HFF-Myc (cell line): ENCODE data around the gene OR6B1.
"Not testable (repeated sequence)": the region's sequence is repeated elsewhere in the genome, so short reads cannot be mapped to it uniquely, and the experiment has no call there.

ENCODE experiments used
- DNase-seq: peaks from one replicate; pipeline ENCODE4 v3.0.0-alpha.2; 2011; ENCODE audit warnings: low read depth; ENCODE audit errors: extremely low read depth
- H3K4me3 ChIP-seq: replicated peaks from 2 replicates; pipeline ENCODE4 v1.5.1; 2011; ENCODE audit warnings: low read depth, mild to moderate bottlenecking, control low read depth, low read length
- TF ChIP-seq, protein P1 (sequence below): IDR thresholded peaks from 2 replicates; pipeline ENCODE4 v1.5.1; 2012; ENCODE audit warnings: mild to moderate bottlenecking, low read depth, low read length, control low read depth; ENCODE audit errors: missing control alignments

Gene OR6B1

DNA sequence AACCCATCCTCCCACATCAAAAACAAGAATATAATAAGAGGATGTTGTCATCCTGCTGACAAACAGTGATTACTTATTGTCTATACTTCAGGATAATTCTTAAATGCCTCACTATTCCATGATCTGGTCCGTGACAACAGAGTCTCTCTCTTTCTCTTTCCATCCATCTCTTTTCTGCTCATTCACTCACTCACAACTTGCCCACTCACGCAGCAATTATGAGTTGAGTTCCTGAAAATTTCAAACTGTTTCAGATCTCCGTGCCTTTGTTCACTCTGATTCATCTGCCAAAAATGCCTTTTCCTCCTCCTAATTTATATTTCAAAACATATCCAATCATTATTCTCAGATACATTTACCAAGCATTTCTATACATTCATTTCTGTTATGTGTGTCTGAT lies 1.4 kb downstream of the OR6B1 start:
- no peak overlapping the region for H3K4me3 ChIP-seq
- DNase-seq = no peak
- TF ChIP-seq, protein P1, sequence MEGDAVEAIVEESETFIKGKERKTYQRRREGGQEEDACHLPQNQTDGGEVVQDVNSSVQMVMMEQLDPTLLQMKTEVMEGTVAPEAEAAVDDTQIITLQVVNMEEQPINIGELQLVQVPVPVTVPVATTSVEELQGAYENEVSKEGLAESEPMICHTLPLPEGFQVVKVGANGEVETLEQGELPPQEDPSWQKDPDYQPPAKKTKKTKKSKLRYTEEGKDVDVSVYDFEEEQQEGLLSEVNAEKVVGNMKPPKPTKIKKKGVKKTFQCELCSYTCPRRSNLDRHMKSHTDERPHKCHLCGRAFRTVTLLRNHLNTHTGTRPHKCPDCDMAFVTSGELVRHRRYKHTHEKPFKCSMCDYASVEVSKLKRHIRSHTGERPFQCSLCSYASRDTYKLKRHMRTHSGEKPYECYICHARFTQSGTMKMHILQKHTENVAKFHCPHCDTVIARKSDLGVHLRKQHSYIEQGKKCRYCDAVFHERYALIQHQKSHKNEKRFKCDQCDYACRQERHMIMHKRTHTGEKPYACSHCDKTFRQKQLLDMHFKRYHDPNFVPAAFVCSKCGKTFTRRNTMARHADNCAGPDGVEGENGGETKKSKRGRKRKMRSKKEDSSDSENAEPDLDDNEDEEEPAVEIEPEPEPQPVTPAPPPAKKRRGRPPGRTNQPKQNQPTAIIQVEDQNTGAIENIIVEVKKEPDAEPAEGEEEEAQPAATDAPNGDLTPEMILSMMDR = no peak

DNA sequence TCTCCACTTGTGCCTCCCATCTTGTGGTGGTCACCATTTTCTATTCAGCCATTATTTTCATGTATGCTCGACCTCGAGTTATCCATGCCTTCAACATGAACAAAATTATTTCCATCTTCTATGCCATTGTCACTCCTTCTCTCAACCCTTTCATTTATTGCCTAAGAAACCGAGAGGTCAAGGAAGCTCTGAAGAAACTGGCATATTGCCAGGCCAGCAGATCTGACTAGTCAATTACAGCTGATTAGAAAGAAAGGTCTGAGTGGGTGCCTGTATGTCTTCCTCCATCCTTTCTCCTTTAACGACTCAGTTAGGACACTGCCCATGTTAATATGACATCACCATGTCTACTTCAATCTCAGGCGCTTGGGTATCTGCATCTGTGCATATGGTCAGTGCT lies 4.6 kb downstream of the OR6B1 start:
- TF ChIP-seq, protein P1 = no peak
- DNase-seq = no peak

GRCh38 chr7:144006029-144006691 lies 6.0 kb downstream of the OR6B1 start:
- TF ChIP-seq, protein P1 = no peak
- no peak overlapping the region for H3K4me3 ChIP-seq
- DNase-seq = no peak

More for the DNA sequence above, 4.6 kb downstream of the OR6B1 start:
- H3K4me3 ChIP-seq = no peak overlapping the region

- TF ChIP-seq, protein P1 = no peak
- no peak for DNase-seq
- H3K4me3 ChIP-seq = no peak overlapping the region
Observed at GRCh38 chr7:144006692-144007042, 6.5 kb downstream of the OR6B1 start.

GRCh38 chr7:144009361-144009760 lies 9.2 kb downstream of the OR6B1 start:
- H3K4me3 ChIP-seq = no peak overlapping the region
- DNase-seq = no peak
- TF ChIP-seq, protein P1 = no peak

DNA sequence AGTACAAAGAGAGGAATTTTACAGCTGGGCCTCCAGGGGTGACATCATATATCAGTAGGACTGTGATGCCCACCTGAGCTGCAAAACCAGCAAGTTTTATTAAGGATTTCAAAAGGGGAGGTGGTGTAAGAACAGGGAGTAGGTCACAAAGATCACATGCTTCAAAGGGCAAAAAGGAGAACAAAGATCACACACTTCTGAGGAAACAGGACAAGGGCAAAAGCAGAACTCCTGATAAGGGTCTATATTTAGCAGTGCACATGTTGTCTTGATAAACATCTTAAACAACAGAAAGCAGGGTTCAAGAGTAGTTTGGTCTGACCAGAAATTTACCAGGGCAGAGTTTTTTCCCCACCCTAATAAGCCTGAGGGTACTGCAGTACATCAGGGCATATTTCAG lies 9.9 kb downstream of the OR6B1 start:
- DNase-seq, H3K4me3 ChIP-seq: not testable (repeated sequence)

GRCh38 chr7:144010821-144011220 lies 10.7 kb downstream of the OR6B1 start:
- DNase-seq, H3K4me3 ChIP-seq: not testable (repeated sequence)

- no peak overlapping the region for H3K4me3 ChIP-seq
- TF ChIP-seq, protein P1 = peak; percentile 21
- DNase-seq = no peak
Observed at GRCh38 chr7:144011458-144012230, 11.5 kb downstream of the OR6B1 start.
